ENCODE measurements around the gene QPRT.

- TF ChIP-seq CREM (CRISPR knock-in tag; IDR thresholded peaks at IDR 0.05) (no peak), E2F5 (CRISPR knock-in tag; IDR thresholded peaks at IDR 0.05) (no peak), MAX (CRISPR knock-in tag; IDR thresholded peaks at IDR 0.05) (no peak), NR3C1 (CRISPR knock-in tag; conservative IDR thresholded peaks at IDR 0.05; ENCODE audit: low read depth) (no peak), ATF2 (CRISPR knock-in tag; IDR thresholded peaks at IDR 0.05; ENCODE audit: borderline replicate concordance, low read depth) (no peak), TEAD4 (CRISPR knock-in tag; IDR thresholded peaks at IDR 0.05) (no peak)
Measured at GRCh38 chr16:29663016-29663806, 15.8 kb upstream of the QPRT start, which contains the start of gene SPN.
